Lower leg skin (tissue), 3 donors: ENCODE results near the gene C5AR1.

ENCODE experiments used
- POLR2A ChIP-seq, 2 donors: fragments of 450-650 bp; IDR thresholded peaks; one replicate each; pipeline ENCODE4 v1.6.1; 2016 to 2017; ENCODE audit warnings: antibody characterized with exemption in 2 of 2, mild to moderate bottlenecking in 1 of 2, moderate library complexity in 1 of 2
- TF ChIP-seq, protein P1 (sequence below), 3 donors: fragments of 450-650 bp; IDR thresholded peaks; one replicate each; pipeline ENCODE4 v1.5.1; 2016; ENCODE audit warnings: antibody characterized with exemption in 3 of 3, mild to moderate bottlenecking in 3 of 3, moderate library complexity in 2 of 3

DNA sequence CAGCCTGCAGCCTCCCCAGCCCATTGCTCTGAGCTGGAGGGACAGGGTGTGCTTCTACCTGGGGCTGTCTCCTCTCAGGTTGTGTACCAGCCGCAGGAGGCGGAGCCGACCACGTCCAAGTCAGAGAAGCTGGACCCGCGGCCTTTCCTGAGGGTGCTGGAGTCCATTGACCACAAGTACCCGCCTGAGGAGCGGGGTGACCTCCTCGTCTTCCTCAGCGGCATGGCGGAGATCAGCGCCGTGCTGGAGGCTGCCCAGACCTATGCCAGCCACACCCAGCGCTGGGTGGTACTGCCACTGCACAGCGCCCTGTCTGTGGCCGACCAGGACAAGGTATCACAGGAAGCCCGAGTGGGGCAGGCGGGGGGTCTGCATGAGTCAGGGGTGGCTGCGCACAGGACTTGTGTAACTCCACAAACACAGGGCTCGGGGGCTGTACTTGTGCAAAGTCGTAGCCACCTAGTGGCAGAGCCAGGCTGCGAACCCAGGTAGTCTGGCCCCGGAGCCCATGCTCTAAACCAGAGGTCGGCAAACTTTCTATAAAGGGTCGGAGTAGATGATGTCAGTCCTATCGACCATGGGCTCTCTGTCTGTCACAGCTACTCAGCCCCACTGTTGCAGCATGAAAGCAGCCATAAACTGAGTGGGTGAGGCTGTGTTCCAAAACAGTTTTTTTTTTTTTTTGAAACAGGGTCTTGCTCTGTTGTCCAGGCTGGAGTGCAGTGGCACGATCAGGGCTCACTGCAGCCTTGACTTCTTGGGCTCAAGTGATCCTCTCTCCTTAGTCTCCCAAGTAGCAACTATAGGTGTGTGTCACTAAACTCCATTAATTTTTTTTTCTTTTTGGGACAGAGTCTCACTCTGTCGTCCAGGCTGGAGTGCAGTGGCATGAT lies 48.4 kb downstream of the C5AR1 start:
- TF ChIP-seq, protein P1, sequence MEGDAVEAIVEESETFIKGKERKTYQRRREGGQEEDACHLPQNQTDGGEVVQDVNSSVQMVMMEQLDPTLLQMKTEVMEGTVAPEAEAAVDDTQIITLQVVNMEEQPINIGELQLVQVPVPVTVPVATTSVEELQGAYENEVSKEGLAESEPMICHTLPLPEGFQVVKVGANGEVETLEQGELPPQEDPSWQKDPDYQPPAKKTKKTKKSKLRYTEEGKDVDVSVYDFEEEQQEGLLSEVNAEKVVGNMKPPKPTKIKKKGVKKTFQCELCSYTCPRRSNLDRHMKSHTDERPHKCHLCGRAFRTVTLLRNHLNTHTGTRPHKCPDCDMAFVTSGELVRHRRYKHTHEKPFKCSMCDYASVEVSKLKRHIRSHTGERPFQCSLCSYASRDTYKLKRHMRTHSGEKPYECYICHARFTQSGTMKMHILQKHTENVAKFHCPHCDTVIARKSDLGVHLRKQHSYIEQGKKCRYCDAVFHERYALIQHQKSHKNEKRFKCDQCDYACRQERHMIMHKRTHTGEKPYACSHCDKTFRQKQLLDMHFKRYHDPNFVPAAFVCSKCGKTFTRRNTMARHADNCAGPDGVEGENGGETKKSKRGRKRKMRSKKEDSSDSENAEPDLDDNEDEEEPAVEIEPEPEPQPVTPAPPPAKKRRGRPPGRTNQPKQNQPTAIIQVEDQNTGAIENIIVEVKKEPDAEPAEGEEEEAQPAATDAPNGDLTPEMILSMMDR (IDR thresholded peaks at IDR 0.05) = no peak
- TF ChIP-seq POLR2A (IDR thresholded peaks at IDR 0.05) = no peak
